ENCODE data around the gene LRIG1. TPM values are rescaled to one million over a fixed set of nuclear protein-coding genes. Genes with fewer than 3 reads are reported as not detected.

The LRIG1 gene
- total RNA-seq, 1 experiment from 2014 or later: 5.3 TPM

DNA sequence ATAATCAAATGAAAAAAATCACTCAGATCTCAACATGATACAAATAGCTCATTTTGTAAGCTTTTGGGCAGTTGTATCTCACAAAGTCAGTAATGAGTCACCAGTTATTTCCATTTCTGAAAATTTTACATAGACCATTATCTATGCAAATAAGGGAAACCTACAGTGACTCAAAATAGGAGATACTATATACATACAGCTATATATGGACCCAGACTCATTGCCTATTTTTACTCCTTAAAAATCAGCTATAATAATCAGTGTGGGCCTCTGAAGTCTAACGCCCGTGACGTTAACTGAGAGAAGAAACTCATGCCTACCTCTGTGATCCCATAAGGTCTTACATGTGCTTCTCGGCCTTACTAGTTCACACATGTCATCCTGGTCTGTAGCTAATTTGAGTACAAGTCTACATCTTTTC lies 31.6 kb downstream of the LRIG1 start:
- H3K4me1 ChIP-seq (ENCODE audit: control insufficient read depth, insufficient read depth, low read length): no peaks in the 10 kb centered on the region

GRCh38 chr3:66467996-66468735 lies 32.7 kb downstream of the LRIG1 start:
- POLR2A ChIA-PET: no interaction called here
- Histone ChIP-seq H3K27me3 (ENCODE audit: control insufficient read depth, insufficient read depth, low read length) (no peaks in the 10 kb centered on the region), H3K4me1 (ENCODE audit: control insufficient read depth, insufficient read depth, low read length) (no peaks in the 10 kb centered on the region), H3K27ac (ENCODE audit: low read length) (no peak overlapping the region), H3K4me3 (ENCODE audit: low read depth in 2 of 2, low read length in 2 of 2) (no peak overlapping the region), H3K36me3 (ENCODE audit: control insufficient read depth, insufficient read depth, low read length) (no peaks in the 10 kb centered on the region), H3K9me3 (ENCODE audit: control insufficient read depth, insufficient read depth, low read depth, low read length) (no peaks in the 10 kb centered on the region)
- no peak for TF ChIP-seq TCF7L2 (IDR thresholded peaks at IDR 0.05; ENCODE audit: low read depth, low read length)
- TF ChIP-seq, protein P1, sequence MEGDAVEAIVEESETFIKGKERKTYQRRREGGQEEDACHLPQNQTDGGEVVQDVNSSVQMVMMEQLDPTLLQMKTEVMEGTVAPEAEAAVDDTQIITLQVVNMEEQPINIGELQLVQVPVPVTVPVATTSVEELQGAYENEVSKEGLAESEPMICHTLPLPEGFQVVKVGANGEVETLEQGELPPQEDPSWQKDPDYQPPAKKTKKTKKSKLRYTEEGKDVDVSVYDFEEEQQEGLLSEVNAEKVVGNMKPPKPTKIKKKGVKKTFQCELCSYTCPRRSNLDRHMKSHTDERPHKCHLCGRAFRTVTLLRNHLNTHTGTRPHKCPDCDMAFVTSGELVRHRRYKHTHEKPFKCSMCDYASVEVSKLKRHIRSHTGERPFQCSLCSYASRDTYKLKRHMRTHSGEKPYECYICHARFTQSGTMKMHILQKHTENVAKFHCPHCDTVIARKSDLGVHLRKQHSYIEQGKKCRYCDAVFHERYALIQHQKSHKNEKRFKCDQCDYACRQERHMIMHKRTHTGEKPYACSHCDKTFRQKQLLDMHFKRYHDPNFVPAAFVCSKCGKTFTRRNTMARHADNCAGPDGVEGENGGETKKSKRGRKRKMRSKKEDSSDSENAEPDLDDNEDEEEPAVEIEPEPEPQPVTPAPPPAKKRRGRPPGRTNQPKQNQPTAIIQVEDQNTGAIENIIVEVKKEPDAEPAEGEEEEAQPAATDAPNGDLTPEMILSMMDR (IDR thresholded peaks at IDR 0.05): no peak
- no peak for TF ChIP-seq REST (IDR thresholded peaks at IDR 0.05; ENCODE audit: insufficient read depth in 1 of 2, low read depth in 2 of 2, low read length in 1 of 2)
- TF ChIP-seq SIN3A (IDR thresholded peaks at IDR 0.05; ENCODE audit: borderline replicate concordance, insufficient read depth, low read depth, low read length): no peak
- TF ChIP-seq POLR2AphosphoS5 (IDR thresholded peaks at IDR 0.05; ENCODE audit: low read depth, low read length): no peak
- no peak for ATAC-seq
- intact Hi-C loops (cut with micrococcal nuclease; ENCODE audit: unreplicated experiment) (no loop called here), in situ Hi-C loops (cut with HindIII; ENCODE audit: low pct_unique_long_range_greater_than_20kb, low sequenced_read_pairs) (no loop called here)
- CTCF ChIA-PET: no interaction called here
- BruUV-seq (replicated peaks): no TSS peak
- DNase-seq (ENCODE audit: low read depth, low spot score): no peak

More for the DNA sequence above, 31.6 kb downstream of the LRIG1 start:
- ATAC-seq: no peak
- POLR2A ChIA-PET: no interaction called here
- DNase-seq (ENCODE audit: low read depth, low spot score): no peak
- no peak overlapping the region for H3K27ac ChIP-seq (ENCODE audit: low read length)
- no peak for TF ChIP-seq SIN3A (IDR thresholded peaks at IDR 0.05; ENCODE audit: borderline replicate concordance, insufficient read depth, low read depth, low read length)
- TF ChIP-seq REST (IDR thresholded peaks at IDR 0.05; ENCODE audit: insufficient read depth in 1 of 2, low read depth in 2 of 2, low read length in 1 of 2): no peak
- TF ChIP-seq POLR2AphosphoS5 (IDR thresholded peaks at IDR 0.05; ENCODE audit: low read depth, low read length): no peak
- TF ChIP-seq, protein P1 (IDR thresholded peaks at IDR 0.05): no peak
- intact Hi-C loops (cut with micrococcal nuclease; ENCODE audit: unreplicated experiment): no loop called here
- CTCF ChIA-PET: no interaction called here
- in situ Hi-C loops (cut with HindIII; ENCODE audit: low pct_unique_long_range_greater_than_20kb, low sequenced_read_pairs): no loop called here
- H3K27me3 ChIP-seq (ENCODE audit: control insufficient read depth, insufficient read depth, low read length): no peaks in the 10 kb centered on the region
- no peaks in the 10 kb centered on the region for H3K36me3 ChIP-seq (ENCODE audit: control insufficient read depth, insufficient read depth, low read length)
- no peak overlapping the region for H3K4me3 ChIP-seq (ENCODE audit: low read depth in 2 of 2, low read length in 2 of 2)
- BruUV-seq (replicated peaks): no TSS peak
- H3K9me3 ChIP-seq (ENCODE audit: control insufficient read depth, insufficient read depth, low read depth, low read length): no peaks in the 10 kb centered on the region

Measured in Panc1 (cell line).